GM18858 (cell line): Measurements from ENCODE around the gene ZNF502.
"Not testable (repeated sequence)": the region's sequence is repeated elsewhere in the genome, so short reads cannot be mapped to it uniquely, and the experiment has no call there.

ENCODE experiments used
- ATAC-seq: cut with Tn5 transposase; IDR thresholded peaks from one replicate; pipeline ENCODE4 v1.9.1; 2021; ENCODE audit not compliant: unreplicated experiment

ZNF502 gene

DNA sequence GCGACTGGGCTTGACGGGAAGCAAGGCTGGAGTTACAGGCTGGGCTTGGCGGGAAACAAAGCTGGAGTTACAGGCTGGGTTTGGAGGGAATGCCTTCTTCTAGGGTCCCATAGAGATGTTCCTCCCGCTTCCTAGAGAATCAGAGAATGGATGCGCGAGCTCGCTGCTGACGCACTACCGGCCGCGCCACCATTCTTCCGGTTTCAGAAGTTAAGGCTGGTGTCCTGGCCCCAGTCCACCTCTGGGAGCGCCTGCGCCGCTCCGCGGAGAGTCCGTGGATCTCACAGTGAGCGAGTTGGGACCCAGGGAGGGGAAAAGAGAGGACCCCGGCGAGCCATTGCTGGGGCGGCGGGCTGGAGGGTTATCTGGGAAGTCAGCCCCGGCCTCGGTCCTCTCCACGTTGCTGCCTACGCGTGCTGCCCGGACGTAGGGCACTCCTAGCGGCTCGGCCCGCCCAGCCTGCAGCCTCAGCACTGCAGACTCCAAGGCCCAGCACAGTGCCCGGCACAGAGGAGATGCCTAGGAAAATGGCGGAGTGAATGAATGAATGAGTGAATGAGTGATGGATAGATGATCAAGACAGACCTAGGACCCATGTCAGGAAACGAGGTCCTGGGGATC lies at the start of gene ZNF502:
Gene ZNF502, plus strand, starts transcription at position 206 of the 621 bp plus-strand sequence. CDS start 7,602 bp downstream, outside the sequence.
- ATAC-seq: no peak

DNA sequence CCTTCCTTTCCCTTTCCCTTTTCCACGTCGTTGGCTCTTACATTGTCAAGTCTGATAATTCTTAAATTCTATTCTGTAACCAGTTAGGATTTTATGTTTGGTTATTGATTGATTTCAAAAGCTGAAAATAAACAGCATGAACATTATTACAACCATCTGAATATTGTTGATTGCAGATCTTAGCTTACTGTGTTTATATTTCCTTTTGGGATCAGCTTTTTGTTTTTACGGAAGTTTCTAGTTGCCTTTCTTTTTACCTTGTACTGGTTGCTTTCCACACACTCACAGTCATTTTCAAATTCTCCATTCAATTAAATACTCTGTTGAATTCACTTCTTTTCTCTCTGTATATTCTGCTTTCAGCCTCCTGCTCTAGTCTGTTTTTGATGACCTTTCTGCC lies 47.3 kb upstream of the ZNF502 start:
- no peak for ATAC-seq

DNA sequence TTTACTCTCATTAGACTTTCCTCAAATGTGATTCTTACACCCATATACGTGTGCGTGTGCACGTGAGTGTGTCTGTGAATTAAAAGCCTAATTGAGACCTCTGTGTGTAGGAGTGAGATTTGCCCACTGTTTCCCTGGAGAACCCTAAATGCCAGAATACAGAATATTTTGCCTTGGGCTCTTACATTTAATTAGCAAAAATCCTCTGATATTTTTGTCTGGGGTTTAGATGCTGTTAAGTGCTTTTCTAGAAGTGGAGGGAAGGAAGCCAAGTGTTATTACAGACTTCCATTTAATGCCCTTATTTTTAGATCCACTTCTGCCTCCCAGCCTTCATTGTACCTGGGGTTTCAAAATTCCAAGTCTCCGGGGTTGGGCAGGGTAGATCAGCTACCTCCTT lies 46.1 kb upstream of the ZNF502 start:
- ATAC-seq: no peak

DNA sequence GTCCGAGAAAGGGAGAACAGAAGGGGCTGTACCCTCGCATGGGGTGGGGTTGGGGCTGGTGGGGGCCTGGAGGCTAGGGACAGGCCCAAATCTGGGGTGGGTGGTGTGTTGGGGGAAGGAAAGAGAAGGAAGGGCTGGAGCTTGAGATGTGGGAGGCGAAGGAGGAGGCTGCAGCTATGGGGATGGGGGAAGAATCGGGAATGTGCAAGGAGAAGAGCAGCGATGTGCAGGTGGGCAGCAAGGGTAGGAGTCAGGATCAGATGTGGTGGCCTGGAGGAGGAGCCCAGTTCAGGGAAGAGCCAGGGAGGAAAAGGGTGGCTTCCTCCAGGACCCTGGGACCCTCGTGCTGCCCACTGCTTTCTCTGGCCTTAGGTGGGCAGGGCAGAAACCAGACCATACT lies 42.7 kb upstream of the ZNF502 start:
- no peak for ATAC-seq

DNA sequence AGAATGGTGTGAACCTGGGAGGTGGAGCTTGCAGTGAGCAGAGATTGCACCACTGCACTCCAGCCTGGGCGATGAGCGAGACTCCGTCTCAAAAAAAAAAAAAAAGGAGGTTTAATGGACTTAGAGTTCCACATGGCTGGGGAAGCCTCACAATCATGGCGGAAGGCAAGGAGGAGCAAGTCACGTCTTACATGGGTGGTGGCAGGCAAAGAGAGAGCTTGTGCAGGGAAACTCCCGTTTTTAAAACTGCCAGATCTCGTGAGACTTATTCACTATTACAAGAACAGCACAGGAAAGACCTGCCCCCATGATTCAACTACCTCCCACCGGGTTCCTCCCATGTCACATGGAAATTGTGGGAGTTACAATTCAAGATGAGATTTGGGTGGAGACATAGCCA lies 39.0 kb upstream of the ZNF502 start:
- ATAC-seq: not testable (repeated sequence)

DNA sequence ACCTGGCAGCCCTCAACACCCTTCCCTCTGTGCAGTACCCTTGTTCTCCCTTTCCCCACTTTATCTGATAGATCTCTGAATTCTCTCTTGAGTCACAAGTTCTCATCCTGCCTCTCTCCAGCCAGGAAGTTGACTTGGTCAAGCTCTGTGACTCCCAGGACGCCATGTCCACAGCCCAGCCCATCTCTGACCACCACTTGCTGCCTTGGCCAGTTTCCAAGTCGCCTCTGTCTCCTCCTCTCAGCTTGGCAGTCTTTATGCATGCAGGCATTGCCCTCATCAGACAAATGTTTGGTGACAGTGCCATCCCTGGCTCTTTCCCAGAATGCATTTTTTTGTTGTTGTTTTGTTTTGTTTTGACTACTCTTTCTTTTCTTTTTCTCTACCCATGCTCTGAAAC lies 38.2 kb upstream of the ZNF502 start:
- ATAC-seq: no peak

DNA sequence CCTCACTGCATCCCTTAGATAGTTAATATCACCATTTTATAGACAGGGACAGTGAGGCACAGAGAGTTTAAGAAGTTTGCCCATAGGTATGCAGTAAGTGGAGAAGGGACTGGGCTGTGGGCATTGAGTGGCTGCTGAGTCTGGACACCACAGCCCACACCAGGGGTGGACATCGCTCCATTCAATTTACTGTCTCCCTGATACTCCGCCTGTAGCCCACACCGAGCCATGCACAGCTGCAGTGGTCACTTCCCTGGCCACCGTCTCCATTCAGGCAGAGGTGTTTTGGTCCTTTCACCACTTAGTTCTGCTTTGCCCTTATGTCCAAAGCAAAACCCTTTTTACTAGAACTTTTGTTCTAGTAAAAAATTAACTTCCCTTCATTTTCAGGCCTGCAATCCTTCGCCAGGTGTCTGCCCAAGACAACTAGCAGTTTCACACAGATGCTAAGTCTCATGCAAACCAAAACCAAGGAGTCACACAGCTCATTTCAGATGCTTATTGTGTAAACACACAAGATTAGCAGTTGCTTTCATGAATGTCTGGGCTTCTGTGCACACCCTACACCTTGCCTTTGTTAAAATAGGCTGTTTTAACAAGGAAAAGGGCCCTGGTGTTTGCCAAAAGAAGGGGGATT lies 33.9 kb upstream of the ZNF502 start:
- ATAC-seq: no peak

DNA sequence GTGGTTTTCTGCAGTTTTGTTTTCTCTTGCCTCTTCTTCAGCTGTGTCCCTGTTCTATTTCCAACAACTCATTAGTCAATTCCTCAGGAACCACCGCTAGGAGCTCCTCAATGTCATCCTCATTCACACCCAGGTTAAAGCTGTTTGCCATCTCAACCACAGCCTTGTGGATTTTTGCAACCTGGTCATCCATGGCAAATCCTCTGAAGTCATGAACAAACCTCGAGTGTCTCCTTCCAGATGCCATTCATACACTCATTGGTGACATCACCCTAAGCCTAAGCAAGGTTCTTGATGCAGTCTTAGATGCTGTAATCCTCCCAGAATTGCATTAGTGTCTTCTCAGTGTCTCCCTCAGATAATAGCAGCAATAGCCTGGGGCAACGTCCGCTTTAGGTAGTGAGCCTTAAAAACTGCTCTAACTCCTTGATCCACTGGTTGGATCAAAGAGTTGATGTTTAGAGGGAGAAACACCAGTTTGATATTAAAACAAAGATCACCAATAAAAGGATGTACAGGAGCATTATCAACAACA lies 31.5 kb upstream of the ZNF502 start:
- ATAC-seq: no peak

DNA sequence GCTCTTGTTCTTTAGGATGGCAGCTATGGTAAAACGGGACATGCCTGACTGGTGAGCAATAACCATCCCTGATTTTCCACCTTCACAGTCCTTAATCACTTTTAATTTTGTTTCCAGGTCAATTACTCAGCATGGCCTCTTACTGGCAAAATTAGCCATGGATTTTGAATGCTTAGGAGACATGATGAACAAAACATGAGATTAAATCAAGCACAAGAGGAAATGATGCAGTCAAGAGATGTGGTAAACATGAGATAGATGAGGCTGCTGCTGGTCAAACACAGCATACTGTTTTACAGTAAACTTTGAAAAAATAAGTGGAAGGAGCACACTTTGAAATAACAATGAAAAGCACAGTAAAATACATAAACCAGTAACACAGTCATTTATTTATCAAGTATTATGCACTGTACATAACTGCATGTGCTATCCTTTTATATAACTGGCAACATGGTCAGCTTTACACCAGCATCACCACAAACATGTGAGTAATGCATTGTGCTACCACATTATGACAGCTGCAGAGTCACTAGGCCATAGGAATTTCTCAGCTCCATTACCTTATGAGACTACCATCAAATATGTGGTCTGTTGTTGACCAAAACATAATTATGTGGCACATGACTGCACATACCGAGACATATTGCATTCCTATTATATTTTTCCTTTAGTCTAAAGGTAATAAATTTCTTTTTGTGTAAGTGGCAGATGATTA lies 30.1 kb upstream of the ZNF502 start:
- no peak for ATAC-seq

DNA sequence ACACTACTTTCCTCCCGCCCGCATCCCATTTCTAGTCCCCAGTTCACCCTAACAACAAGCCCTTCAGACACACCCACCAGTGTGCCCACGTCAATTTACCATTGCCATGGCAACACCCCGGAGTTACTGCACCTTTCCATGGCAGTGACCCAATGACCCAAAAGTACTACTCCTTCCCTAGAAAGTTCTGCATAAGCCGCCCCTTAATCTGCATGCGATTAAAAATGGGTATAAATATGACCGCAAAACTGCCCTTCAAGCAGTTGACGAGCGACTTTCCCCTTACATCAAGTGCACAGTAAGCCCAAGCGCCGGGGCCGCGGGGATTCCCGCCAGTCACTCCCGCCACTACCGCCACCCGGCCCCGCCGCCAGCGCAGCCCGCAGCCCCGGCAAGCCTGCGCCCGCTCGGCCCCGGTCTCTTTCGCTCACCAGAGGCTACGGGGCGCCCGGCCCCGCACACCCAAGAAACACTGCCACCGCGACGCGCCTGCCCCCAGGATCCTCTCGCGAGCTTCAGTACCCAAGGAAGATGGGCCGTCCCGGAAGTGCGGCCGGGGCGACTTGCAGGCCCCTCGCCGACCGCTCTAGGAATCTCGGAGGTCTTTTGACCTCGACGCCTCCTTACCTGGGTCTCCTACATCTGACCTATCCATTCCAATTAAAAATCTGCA lies 27.2 kb upstream of the ZNF502 start:
- peak; percentile 62 for ATAC-seq

DNA sequence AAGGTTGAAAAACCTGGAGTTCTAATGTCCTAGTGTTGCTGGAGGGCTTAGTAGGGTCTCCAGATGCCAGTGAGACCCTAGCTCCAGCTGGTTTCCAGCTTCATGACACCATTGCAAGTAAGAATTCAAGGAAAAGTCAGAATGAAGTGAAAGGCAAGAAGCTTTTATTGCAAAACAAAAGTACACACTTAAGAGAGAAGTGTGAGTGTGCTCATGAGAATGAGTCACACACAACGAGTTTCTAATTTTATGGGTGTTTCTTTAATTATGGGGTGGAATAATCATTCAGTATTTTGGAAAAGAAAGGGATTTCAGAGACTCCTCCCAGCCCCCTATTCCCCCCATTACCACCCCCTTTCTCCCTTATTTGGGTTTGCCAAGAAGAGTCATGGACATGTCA lies 24.6 kb upstream of the ZNF502 start:
- no peak for ATAC-seq

DNA sequence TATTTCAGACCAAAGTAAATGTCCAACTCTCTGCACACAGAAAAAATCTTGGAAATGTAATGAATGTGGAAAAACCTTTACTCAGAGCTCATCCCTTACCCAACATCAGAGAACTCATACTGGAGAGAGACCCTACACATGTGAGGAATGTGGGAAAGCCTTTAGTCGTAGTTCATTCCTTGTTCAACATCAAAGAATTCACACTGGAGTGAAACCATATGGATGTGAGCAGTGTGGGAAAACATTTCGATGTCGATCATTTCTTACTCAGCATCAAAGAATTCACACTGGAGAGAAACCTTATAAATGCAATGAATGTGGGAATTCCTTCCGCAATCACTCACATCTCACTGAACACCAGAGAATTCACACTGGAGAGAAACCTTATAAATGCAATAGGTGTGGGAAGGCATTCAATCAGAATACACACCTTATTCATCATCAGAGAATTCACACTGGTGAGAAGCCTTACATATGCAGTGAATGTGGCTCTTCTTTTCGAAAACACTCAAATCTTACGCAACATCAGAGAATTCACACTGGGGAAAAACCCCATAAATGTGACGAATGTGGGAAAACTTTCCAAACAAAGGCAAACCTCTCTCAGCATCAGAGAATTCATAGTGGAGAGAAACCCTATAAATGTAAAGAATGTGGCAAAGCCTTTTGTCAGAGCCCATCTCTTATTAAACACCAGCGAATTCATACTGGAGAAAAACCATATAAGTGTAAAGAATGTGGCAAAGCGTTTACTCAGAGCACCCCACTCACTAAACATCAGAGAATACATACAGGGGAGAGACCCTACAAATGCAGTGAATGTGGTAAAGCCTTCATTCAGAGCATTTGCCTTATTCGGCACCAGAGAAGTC lies 9.0 kb downstream of the ZNF502 start:
- ATAC-seq: no peak

DNA sequence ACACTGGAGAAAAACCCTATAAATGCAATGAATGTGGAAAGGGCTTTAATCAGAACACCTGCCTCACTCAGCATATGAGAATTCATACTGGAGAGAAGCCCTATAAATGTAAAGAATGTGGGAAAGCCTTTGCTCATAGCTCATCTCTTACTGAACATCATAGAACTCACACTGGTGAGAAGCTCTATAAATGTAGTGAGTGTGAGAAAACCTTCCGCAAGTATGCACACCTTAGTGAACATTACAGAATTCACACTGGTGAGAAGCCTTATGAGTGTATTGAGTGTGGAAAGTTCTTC lies 9.6 kb downstream of the ZNF502 start:
- ATAC-seq: no peak

DNA sequence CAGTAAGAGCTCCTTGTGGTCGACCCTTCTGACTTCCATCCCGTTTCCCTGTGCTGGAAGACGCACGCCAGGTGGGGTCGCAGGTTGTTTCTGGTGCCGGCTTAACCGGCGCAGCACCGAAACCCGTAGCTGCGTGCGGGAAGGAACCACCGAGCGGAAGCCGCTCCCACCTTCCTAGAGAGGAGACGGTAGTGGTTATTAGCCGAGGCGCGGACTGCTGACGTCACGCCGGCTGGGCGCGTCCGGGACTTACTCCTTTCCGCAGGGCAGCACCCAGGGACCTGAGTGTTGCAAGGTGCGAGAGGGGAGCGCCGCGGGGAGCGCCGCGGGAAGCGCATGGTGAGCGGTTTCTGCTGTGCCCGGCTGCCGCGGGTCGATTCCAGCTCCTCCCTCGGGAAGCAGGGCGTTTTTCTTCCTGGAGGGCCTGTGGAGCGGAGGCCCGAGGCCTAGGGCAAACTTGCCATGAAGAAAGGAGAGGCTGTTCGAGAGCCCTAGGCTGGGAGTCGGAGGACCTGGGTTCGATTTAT lies 17.0 kb downstream of the ZNF502 start, which contains the start of gene ZNF501:
Gene ZNF501, plus strand, starts transcription at position 252 of the 527 bp plus-strand sequence. CDS start 4,787 bp downstream, outside the sequence.
- ATAC-seq: peak; percentile 57

DNA sequence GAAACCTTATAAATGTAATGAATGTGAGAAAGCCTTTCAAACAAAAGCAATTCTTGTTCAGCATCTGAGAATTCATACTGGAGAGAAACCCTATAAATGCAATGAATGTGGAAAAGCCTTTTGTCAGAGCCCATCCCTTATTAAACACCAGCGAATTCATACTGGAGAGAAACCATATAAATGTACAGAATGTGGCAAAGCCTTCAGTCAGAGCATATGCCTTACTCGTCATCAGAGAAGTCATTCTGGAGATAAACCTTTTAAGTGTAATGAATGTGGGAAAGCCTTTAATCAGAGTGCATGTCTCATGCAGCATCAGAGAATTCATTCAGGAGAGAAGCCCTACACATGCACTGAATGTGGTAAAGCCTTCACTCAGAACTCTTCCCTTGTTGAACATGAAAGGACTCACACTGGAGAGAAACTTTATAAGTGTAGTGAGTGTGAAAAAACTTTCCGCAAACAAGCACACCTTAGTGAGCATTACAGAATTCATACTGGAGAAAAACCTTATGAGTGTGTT lies 22.2 kb downstream of the ZNF502 start:
- ATAC-seq: no peak

DNA sequence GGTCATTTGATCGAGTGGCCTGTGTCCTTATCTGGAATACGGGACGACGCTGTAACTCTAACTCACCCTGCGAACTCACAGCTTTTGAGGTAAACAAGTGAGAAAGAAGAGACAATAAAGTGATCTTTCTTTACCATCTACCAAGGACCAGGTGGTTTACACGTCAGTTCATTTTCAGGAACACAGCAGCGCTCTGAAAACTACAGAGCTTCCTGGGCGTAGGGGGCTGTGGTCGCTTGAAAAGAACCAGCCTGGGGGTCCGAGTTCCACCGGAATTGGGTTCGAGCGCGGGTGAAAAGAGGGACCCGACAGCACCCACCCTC lies 48.6 kb downstream of the ZNF502 start:
- no peak for ATAC-seq

DNA sequence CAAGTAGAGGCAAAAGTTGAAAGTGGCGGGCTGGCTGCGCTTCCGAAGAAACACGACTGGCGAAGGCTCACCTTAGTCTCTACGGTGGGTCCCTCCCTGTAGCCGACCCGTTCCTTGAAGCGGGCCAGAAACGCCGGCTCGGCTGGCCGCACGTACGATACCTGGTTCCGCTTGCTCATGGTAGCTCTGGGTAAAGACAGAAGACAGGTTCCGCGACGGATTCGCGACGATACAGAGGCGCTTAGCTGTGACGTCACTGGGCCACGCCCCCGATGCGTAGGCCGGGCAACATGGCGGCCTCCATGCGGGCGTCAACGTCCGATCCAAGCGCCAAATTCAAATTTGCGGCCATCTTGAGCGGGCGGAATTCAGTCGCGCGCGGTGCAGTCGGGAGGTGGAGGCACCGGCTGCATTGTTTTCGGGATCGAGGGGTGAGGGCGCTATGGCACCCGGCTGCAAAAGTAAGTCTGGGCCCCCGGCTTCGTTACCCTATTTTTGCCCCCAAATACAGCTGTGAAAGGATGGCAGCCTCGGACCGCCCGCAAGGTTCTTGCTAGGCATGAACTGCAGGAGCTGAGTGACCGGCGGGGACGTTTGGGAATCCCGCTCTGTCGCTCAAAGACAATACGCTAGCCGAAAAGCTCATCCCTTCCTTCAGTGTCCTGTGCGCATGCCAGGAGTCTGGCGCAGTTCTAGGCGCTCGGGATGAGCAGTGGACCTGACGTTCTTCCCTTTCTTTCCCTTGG lies 49.1 kb downstream of the ZNF502 start, which contains the start of the genes KIAA1143 and KIF15:
Gene KIAA1143, minus strand, starts transcription at position 196 of the 746 bp plus-strand sequence. Its CDS starts 17 bp downstream, at position 179.
Gene KIF15, plus strand, starts transcription at position 371 of the 746 bp plus-strand sequence. Its CDS starts 72 bp downstream, at position 443.
- ATAC-seq: peak; percentile 67

DNA sequence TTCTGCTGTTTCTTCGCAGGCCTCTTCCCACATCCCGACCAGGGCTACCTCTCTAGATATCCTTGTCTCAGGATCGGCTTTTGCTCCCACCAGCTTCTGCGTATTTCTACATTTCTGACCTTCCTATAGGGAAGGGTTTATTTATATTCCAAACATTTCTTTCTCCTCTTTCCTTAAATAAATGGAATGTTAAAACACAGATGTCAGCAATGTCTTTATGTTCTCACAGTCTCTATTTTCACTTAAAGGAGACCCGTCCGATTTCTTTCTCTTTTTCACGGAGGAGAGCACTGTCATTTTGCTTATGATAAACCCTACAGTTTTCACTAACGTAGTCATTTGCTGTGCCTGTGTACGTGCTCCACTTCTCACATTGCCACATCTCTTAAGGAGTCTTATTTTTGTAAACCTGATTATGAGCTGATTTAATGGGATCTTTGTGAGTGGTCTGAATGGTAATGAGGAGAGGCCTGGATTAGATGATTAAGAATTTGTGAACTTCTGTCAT lies 49.8 kb downstream of the ZNF502 start:
- ATAC-seq: no peak

DNA sequence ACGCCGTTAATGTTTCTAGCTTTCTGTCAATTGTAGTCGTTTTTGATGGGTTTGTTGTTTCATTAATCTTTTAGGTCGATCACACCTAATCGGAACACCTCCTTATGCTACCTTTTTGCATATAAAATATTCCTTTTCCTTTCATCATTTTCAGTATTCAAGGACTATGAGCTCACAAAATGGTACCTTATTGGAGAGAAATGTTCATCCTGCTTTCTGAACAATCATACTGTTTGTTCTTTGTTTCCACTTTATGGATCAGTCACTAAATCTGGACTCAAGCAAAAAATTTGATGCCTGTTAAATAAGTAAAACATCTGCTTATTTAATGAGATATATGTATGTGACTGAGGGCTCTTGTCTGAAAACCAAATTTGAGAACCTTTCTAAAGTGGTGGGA lies 50.2 kb downstream of the ZNF502 start:
- ATAC-seq: no peak
